ENCODE data around the gene SLC28A1.

GRCh38 chr15:84950570-84951111 lies 66.2 kb downstream of the SLC28A1 start:
- no peak for TF ChIP-seq CTCF (IDR thresholded peaks at IDR 0.05 in 2 of 3, conservative IDR thresholded peaks at IDR 0.05 in 1 of 3; ENCODE audit: borderline replicate concordance in 1 of 3, insufficient read depth in 1 of 3, low read depth in 2 of 3, low read length in 2 of 3)
- no peak for TF ChIP-seq POLR2A (IDR thresholded peaks at IDR 0.05; ENCODE audit: borderline replicate concordance, extremely low read depth, insufficient read depth, insufficient read length)
- TF ChIP-seq POLR2AphosphoS5 (IDR thresholded peaks at IDR 0.05; ENCODE audit: low read depth, low read length): no peak
- no peak for TF ChIP-seq MAX (IDR thresholded peaks at IDR 0.05)
